MM.1S (cell line): ENCODE measurements around the gene LYL1.

Experiments
- DNase-seq: peaks from one replicate; pipeline ENCODE4 v3.0.0-alpha.2; 2015
- H2AFZ ChIP-seq: fragments of 300-600 bp; sonication (generic); 2 replicates; pipeline ENCODE4 v1.6.0; 2016; ENCODE audit warnings: antibody characterized with exemption, low read length
- H3F3A ChIP-seq: fragments of 300-600 bp; sonication (generic); 2 replicates; pipeline ENCODE4 v1.6.1; 2016; ENCODE audit warnings: mild to moderate bottlenecking, antibody characterized with exemption, low read length, moderate library complexity, mixed read lengths; ENCODE audit not compliant: insufficient read depth
- H3K27ac ChIP-seq: fragments of 300-600 bp; sonication (generic); 2 replicates; pipeline ENCODE4 v1.5.1; 2016; ENCODE audit warnings: mild to moderate bottlenecking, low read length
- H3K27me3 ChIP-seq: fragments of 300-600 bp; sonication (generic); replicated peaks from 2 replicates; pipeline ENCODE4 v1.6.0; 2016; ENCODE audit warnings: low read length; ENCODE audit not compliant: insufficient read depth
- H3K36me3 ChIP-seq: fragments of 300-600 bp; sonication (generic); replicated peaks from 2 replicates; pipeline ENCODE4 v1.6.1; 2016; ENCODE audit warnings: mild to moderate bottlenecking, low read length, mixed read lengths; ENCODE audit not compliant: insufficient read depth
- H3K4me1 ChIP-seq: fragments of 300-600 bp; sonication (generic); 2 replicates; pipeline ENCODE4 v1.6.1; 2016; ENCODE audit warnings: low read length, mixed read lengths
- H3K4me2 ChIP-seq: fragments of 300-600 bp; sonication (generic); 2 replicates; pipeline ENCODE4 v1.6.0; 2016; ENCODE audit warnings: low read depth, low read length
- H3K4me3 ChIP-seq: fragments of 300-600 bp; sonication (generic); 2 replicates; pipeline ENCODE4 v1.5.1; 2016; ENCODE audit warnings: low read length, mixed read lengths
- H3K79me2 ChIP-seq: fragments of 300-600 bp; sonication (generic); 2 replicates; pipeline ENCODE4 v1.6.1; 2016; ENCODE audit warnings: mixed run types, low read length, mixed read lengths
- H3K9ac ChIP-seq: fragments of 300-600 bp; sonication (generic); 2 replicates; pipeline ENCODE4 v1.6.1; 2016; ENCODE audit warnings: low read length, mixed read lengths
- H3K9me2 ChIP-seq: fragments of 300-600 bp; sonication (generic); replicated peaks from 2 replicates; pipeline ENCODE4 v1.6.1; 2016; ENCODE audit warnings: mild to moderate bottlenecking, low read length, mixed read lengths; ENCODE audit not compliant: insufficient read depth
- H3K9me3 ChIP-seq: fragments of 300-600 bp; sonication (generic); replicated peaks from 2 replicates; pipeline ENCODE4 v1.6.1; 2016; ENCODE audit warnings: mild to moderate bottlenecking, low read length, mixed read lengths; ENCODE audit not compliant: insufficient read depth
- H4K20me1 ChIP-seq: fragments of 300-600 bp; sonication (generic); 2 replicates; pipeline ENCODE4 v1.6.1; 2016; ENCODE audit warnings: mild to moderate bottlenecking, low read length, moderate library complexity, mixed read lengths; ENCODE audit not compliant: insufficient read depth
- CTCF ChIP-seq: fragments of 300-600 bp; sonication (generic); IDR thresholded peaks from 2 replicates; pipeline ENCODE4 v1.5.1; 2016; ENCODE audit warnings: antibody characterized with exemption, low read length, mixed read lengths
- EZH2 ChIP-seq: fragments of 300-600 bp; sonication (generic); optimal IDR thresholded peaks from 2 replicates; pipeline ENCODE3; 2017; ENCODE audit warnings: low read depth, mild to moderate bottlenecking, antibody characterized with exemption, low read length, mixed read lengths
- EZH2phosphoT487 ChIP-seq: fragments of 300-600 bp; sonication (generic); IDR thresholded peaks from 2 replicates; pipeline ENCODE4 v1.6.1; 2018; ENCODE audit warnings: antibody characterized with exemption, low read length

The LYL1 gene

GRCh38 chr19:13092158-13092543 lies 10.5 kb downstream of the LYL1 start:
- Histone ChIP-seq H3F3A (peaks cover 8% of the 10 kb centered on the region), H3K4me2 (no peak overlapping the region), H3K9me3 (no peaks in the 10 kb centered on the region), H4K20me1 (no peaks in the 10 kb centered on the region), H3K79me2 (no peaks in the 10 kb centered on the region), H3K27ac (no peak overlapping the region), H3K4me1 (peaks cover 12% of the 10 kb centered on the region), H2AFZ (no peak overlapping the region), H3K4me3 (no peak overlapping the region), H3K9me2 (no peaks in the 10 kb centered on the region), H3K36me3 (no peaks in the 10 kb centered on the region), H3K27me3 (peaks cover 31% of the 10 kb centered on the region), H3K9ac (no peak overlapping the region)
- no peak for DNase-seq
- TF ChIP-seq CTCF (no peak), EZH2 (no peak), EZH2phosphoT487 (no peak)

- H3K9me2 ChIP-seq = no peaks in the 10 kb centered on the region
- peaks cover 12% of the 10 kb centered on the region for H3K4me1 ChIP-seq
- peaks cover 8% of the 10 kb centered on the region for H3F3A ChIP-seq
- TF ChIP-seq EZH2phosphoT487 = no peak
- TF ChIP-seq CTCF = no peak
- TF ChIP-seq EZH2 = no peak
- no peak for DNase-seq
- no peaks in the 10 kb centered on the region for H4K20me1 ChIP-seq
- H2AFZ ChIP-seq = no peak overlapping the region
- no peak overlapping the region for H3K4me3 ChIP-seq
- H3K27ac ChIP-seq = no peak overlapping the region
- H3K27me3 ChIP-seq = peaks cover 26% of the 10 kb centered on the region
- H3K36me3 ChIP-seq = no peaks in the 10 kb centered on the region
- H3K9me3 ChIP-seq = no peaks in the 10 kb centered on the region
- H3K79me2 ChIP-seq = no peaks in the 10 kb centered on the region
- no peak overlapping the region for H3K4me2 ChIP-seq
- no peak overlapping the region for H3K9ac ChIP-seq
Observed at GRCh38 chr19:13091400-13092157, 11.1 kb downstream of the LYL1 start.

GRCh38 chr19:13090511-13091231 lies 12.0 kb downstream of the LYL1 start:
- Histone ChIP-seq H3K4me1 (peaks cover 4% of the 10 kb centered on the region; the same call in 1 of the 2 replicates), H3K4me3 (no peak overlapping the region), H3K27me3 (peaks cover 16% of the 10 kb centered on the region), H3K36me3 (no peaks in the 10 kb centered on the region), H3K9ac (no peak overlapping the region), H4K20me1 (no peaks in the 10 kb centered on the region), H3F3A (peaks cover 4% of the 10 kb centered on the region; the same call in 1 of the 2 replicates), H3K27ac (no peak overlapping the region), H2AFZ (no peak overlapping the region), H3K9me2 (no peaks in the 10 kb centered on the region), H3K4me2 (no peak overlapping the region), H3K79me2 (no peaks in the 10 kb centered on the region), H3K9me3 (no peaks in the 10 kb centered on the region)
- no peak for DNase-seq
- no peak for TF ChIP-seq EZH2phosphoT487
- TF ChIP-seq CTCF = no peak
- no peak for TF ChIP-seq EZH2
